Activated CD8-positive, alpha-beta T cell treated with anti-CD3 and anti-CD28 coated beads for 36 hours (primary cell): ENCODE measurements around the gene C16orf86. TPM values are rescaled to one million over a fixed set of nuclear protein-coding genes. Genes with fewer than 3 reads are reported as not detected.

Experiments used
- total RNA-seq, 2 experiments: library from RNA; stranded (reverse); gene quantifications; one replicate each; pipeline ENCODE4 v1.2.3, GENCODE V29; 2021

Gene C16orf86
- total RNA-seq, 2 experiments from 2014 or later, result 2.8 to 4.7 TPM

Other genes starting within 250 kb of the C16orf86 start
- 1 to 10 TPM; 1.6 to 2.3 TPM for gene HSD11B2, start 235.7 kb upstream of the C16orf86 start, total RNA-seq
- gene ATP6V0D1, start 185.7 kb upstream of the C16orf86 start, total RNA-seq, result 10 to 100 TPM; 17.5 to 18.2 TPM
- not detected for gene AGRP, start 183.3 kb upstream of the C16orf86 start, total RNA-seq
- gene RIPOR1, start 138.0 kb upstream of the C16orf86 start, total RNA-seq, result 10 to 100 TPM; 15.7 to 20.0 TPM
- 10 to 100 TPM; 47.4 to 50.6 TPM for gene CTCF, start 104.3 kb upstream of the C16orf86 start, total RNA-seq
- gene CARMIL2, start 21.7 kb upstream of the C16orf86 start, total RNA-seq, result 100 to 1,000 TPM; 151 to 155 TPM
- gene ACD, start 6.6 kb upstream of the C16orf86 start, total RNA-seq, result 10 to 100 TPM; 50.8 to 53.7 TPM
- 1 to 10 TPM; 6.3 to 7.2 TPM for gene PARD6A, start 5.9 kb upstream of the C16orf86 start, total RNA-seq
- 1 to 10 TPM; 8.4 to 8.9 TPM for gene ENKD1, start 64 bp upstream of the C16orf86 start, total RNA-seq
- 10 to 100 TPM; 11.6 to 14.1 TPM for gene GFOD2, start 52.5 kb downstream of the C16orf86 start, total RNA-seq
- gene RANBP10, start 139.7 kb downstream of the C16orf86 start, total RNA-seq, result 10 to 100 TPM; 15.9 to 18.9 TPM
- gene TSNAXIP1, start 140.1 kb downstream of the C16orf86 start, total RNA-seq, result under 1 TPM; 0.40 to 0.47 TPM
- gene THAP11, start 175.5 kb downstream of the C16orf86 start, total RNA-seq, result 10 to 100 TPM; 40.6 to 40.7 TPM
- gene NUTF2, start 180.1 kb downstream of the C16orf86 start, total RNA-seq, result 100 to 1,000 TPM; 152 to 157 TPM
- gene CENPT, start 180.9 kb downstream of the C16orf86 start, total RNA-seq, result 10 to 100 TPM; 40.4 to 42.2 TPM
- gene EDC4, start 206.2 kb downstream of the C16orf86 start, total RNA-seq, result 10 to 100 TPM; 78.7 to 90.9 TPM
- gene NRN1L, start 218.1 kb downstream of the C16orf86 start, total RNA-seq, result under 1 TPM in 1 of 2 experiments, not detected in 1; 0.83 TPM
- 1 to 10 TPM; 8.4 to 8.5 TPM for gene PSKH1, start 226.4 kb downstream of the C16orf86 start, total RNA-seq